SHP77 treated with DMSO at 0.1 percent for 48 hours (cell line): ENCODE results near the gene DCBLD2.
"Not testable (repeated sequence)": the region's sequence is repeated elsewhere in the genome, so short reads cannot be mapped to it uniquely, and the experiment has no call there.

Experiments used
- DNase-seq: peaks from one replicate; lab custom pipeline; 2025; lab: John Stamatoyannopoulos, UW

DCBLD2 gene

DNA sequence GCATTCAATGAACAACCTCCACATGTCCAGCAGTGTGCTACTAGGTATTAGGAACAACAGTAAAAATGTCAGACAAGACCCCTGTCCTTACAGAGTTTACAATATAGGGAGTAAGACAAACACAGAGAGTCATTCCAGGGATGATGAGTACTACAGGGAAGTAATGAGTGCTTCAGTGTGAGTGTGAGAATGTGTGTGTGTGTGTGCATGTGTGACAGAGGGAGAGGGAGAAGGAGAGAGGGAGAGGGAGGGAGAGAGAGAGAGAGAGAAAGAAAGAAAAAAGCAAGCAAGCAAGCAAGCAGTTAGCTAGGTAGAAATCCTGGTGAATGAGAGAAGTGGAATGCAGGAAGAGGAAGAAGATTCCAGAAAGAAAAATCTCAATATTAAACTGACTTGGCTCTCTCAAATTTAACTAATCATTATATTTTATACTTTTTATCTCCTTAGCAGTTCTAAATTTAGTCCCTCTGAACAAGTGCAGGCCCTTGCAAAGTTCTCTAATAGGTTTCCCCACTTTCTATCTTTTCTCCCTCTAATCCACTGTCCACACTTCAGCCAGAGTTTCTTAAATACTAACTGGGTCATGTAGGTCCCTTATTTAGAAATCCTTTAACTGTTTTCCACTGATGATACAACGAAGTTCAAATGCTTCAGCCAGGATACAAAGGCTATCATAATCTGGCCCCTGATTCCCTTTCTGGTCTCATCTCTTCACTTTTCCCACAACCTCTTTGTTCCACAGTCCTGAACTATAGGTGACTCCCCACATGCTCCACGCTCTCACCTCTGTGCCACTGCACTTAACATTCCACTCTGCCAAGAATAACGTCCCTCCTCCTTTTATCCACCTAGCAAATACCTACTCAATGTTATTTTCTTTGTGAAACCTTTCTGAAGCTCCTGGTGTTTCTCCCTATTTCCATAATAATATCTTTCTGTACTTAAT is 10.3 kb downstream of the DCBLD2 start:
- DNase-seq = no peak

DNA sequence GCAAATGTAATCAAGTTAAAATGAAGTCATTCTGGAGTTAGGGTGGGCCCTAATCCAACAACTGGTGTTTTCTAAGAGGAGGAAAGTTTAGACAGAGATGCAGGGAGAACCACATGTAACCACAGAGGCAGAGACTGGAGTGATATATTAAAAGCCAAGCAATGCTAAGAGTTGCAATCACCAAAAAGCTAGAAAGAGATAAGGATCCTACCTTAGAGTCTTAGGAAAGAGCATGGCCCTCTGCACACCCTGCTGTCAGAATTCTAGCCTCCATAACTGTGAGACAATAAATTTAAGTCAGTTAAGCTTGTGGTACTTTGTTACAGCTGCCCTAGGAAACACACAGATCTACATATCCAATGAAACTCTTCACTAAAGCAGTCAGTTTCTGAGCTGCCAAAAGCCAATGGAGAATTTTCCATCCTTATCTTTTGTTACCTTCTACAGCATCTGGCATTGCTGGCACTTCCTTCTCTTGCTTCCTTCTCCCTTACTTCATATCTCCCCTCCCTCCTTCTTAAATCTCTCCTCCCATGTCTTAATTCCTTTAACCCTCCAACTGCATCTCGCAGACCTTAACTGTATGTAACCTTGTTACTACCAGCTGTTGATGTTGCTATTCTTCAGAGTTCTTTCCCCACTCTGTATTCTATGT is 11.2 kb downstream of the DCBLD2 start:
- no peak for DNase-seq

DNA sequence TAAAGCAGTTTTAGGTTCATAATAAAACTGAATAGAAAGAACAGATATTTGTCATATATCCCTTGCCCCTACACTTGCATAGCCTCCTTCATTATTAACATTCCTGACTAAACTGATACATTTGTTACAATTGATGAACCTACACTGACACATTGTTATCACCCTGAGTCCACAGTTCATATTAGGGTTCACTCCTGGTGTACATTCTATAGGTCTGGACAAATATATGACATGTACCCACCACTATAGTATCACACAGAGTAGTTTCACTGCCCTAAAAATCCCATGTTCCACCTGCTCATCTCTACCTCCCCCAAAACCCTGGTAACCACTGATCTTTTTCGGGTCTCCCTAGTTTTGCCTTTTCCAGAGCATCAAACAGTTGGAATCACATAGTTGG is 13.8 kb downstream of the DCBLD2 start:
- DNase-seq = no peak

DNA sequence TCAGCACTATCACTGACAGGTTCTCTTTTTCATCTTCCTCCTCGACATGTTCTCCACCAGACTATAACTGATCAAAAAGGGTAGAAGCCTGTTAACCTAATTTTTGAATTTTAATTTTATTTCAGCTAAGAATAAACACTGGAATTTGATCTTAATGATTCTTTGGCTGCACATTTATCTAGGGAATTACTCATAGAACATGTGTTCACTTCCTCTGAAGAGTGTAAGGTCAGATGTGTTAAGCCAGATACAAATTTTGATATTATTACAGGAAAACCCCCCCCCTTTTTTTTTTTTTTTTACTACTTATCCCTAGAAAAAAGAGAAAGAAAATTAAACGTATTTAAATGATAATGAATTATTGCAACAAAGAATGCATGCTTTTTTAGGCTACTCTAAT is 15.0 kb downstream of the DCBLD2 start:
- DNase-seq = no peak

DNA sequence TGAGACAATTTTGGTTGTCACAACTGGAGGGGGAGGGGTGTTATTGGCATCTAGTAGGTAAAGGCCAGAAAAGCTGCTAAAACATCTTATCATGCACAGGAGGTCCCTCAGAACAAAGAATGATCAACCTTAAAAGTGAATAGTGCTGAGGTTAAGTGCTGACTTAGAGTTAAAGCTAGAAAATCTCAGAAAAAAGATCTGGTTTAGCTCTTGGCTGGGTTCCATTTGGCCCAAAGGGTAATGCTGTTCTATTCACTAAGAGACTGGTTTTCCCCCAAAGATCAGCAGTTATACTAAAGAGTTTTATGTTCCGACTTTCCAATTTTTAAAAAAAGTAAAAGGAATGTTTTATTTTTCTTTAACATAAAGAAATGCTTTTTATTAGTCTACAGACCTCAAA is 15.6 kb downstream of the DCBLD2 start:
- DNase-seq = no peak

DNA sequence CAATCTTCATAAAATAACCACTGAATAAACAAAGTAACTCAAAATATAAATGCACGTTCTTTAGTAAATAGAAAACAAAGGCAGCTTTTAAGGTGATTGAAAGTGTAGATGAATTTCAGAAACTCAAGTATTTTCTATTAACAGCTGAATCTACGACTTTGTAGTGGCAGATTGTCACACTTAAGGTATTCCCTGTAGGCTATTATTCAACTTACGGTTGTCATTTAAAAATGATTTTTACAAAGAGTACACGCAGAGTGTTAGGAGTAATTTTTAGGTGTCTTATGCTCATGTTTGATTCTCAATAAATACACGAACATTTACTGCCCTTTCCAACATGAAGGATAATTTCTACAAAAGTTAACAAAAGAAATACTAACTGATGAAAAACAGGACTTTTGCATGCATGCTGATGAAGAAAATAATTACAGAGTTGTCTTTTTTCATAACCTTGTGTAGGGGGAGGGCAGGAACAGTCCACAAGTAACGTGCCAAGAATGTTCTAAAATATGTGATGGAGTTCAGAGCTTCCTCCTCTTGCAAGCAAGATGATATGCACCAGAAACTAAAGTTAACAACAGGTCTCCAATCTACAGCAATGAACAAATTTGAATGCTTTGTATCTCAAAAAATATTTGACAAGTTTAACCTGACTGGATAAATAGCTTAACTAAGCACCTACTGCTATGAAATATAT is 16.7 kb downstream of the DCBLD2 start:
- no peak for DNase-seq

DNA sequence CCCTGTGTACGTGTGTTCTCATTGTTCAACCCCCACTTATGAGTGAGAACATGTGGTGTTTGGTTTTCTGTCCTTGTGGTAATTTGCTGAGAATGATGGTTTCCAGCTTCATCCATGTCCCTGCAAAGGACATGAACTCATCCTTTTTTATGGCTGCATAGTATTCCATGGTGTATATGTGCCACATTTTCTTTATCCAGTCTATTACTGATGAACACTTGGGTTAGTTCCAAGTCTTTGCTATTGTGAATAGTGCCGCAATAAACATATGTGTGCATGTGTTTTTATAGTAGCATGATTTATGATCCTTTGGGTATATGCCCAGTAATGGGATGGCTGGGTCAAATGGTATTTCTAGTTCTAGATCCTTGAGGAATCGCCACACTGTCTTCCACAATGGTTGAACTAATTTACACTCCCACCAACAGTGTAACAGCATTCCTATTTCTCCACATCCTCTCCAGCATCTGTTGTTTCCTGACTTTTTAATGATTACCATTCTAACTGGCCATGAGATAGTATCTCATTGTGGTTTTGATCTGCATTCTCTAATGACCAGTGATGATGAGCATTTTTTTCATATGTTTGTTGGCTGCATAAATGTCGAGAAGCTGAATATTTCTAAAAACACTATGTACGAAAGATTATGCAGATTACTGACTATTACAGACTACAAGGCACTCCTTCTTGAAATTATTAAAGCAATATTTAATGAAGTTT is 18.7 kb downstream of the DCBLD2 start:
- not testable (repeated sequence) for DNase-seq

DNA sequence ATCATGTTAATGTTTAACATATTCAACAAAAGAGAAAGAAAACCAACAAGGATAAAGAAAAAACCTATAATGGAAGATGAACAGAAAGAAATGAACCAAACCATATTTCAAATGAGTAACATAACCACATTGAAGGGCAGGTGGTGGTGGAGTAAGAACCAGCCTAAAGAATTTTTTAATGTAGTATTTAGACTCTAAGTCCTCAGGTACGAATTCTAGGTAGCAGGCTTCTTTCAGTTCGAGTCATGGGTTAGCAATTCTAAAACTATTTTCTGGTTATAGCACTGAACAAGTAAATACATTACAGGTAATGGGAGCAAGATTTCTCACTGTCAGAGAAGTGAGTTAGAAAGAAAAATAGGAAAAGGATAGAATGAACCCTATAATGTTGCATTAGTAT is 24.4 kb downstream of the DCBLD2 start:
- no peak for DNase-seq

DNA sequence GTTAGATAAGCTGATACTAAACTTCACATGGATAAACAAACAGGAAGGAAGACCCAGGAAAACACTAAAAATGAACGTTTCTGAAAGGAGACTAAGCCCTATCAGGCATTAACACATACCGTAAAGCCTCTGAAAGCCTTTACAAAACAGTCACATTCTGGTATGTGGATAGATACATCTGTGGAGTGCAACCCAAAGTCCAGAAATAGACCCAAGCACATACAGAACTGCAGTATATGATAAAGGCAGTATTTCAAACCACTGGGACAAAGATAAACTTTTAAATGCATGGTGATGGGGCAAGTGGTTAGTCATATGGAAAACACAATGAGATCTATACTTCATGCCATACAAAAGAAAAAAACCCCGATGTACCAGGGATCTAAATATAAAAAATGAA is 26.0 kb downstream of the DCBLD2 start:
- no peak for DNase-seq

DNA sequence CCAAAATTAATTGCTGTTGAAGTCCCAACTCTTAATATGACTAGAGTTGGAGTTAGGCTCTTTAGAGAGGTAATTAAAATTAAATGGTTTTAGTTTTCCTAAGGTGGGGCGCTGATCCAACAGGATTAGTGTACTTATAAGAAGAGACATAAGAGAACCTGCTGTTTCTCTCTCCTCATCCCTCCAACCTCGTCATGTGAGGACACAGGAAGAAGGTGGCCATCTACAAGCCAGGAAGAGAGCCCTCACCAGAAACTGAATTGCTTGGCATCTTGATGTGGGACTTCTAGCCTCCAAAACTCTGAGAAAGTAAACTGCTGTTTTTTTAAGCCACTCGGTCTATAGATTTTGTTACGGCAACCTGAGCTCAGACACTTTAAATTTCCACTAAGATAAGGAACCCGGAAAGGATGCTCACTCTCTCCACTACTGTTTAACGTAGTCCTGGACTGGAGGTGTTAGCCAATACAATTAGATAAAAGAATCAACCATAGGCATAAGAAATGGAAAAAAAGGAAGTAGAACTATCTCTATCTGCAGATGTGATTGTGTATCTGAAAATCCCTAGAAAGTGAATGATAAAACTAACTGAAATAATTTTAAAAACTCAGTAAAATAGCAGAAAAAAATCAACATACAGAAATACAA is 26.8 kb downstream of the DCBLD2 start:
- DNase-seq = no peak

DNA sequence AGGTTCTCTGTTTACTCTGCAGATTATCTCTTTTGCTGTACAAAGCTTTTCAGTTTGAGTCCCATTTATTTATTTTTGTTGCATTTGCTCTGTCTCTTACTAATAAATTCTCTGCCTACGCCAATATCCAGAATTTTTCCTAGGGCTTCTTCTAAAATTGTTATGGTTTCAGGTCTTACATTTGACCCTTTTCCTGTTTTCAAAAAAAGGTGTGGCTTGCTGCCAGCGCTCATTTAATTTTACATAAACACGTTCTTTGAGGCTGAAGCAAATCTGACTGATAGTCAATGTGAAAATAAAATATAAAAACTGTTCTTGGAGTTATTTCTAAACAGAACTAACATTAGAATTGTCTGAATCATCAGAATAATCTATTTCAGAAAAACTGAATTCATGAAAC is 32.1 kb downstream of the DCBLD2 start:
- no peak for DNase-seq

DNA sequence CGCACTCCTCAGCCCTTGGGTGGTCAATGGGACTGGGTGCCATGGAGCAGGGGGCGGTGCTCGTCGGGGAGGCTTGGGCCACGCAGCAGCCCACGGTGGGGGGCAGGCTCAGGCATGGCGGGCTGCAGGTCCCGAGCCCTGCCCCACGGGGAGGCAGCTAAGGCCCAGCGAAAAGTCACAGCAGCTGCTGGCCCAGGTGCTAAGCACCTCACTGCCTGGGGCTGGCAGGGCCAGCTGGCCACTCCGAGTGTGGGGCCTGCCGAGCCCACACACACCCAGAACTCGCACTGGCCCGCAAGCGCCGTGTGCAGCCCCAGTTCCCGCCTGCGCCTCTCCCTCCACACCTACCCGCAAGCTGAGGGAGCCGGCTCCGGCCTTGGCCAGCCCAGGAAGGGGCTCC is 43.5 kb downstream of the DCBLD2 start:
- not testable (repeated sequence) for DNase-seq

DNA sequence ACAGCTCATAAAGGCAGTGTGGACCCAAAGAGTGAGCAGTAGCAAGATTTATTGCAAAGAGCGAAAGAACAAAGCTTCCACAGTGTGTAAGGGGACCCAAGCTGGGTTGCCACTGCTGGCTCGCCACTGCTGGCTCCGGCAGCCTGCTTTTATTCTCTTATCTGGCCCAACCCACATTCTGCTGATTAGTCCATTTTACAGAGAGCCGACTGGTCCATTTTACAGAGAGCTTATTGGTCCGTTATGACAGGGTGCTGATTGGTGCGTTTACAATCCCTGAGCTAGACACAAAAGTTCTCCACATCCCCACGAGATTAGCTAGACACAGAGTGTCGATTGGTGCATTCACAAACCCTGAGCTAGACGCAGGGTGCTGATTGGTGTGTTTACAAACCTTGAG is 44.2 kb downstream of the DCBLD2 start:
- DNase-seq = not testable (repeated sequence)

DNA sequence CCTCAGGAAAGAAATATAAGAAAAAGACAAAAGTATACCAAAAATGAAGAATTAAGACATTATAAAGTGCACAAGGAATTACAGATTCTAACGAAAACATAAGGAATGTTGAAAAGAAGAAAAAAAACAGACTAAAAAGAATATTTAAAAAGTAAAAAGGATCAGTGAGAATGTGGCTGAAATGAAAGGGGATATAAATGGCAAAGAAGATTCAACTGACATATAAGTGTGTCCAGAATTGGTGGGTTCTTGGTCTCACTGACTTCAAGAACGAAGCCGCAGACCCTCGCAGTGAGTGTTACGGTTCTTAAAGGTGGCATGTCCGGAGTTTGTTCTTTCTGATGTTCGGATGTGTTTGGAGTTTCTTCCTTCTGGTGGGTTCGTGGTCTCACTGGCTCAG is 44.8 kb downstream of the DCBLD2 start:
- DNase-seq = no peak

DNA sequence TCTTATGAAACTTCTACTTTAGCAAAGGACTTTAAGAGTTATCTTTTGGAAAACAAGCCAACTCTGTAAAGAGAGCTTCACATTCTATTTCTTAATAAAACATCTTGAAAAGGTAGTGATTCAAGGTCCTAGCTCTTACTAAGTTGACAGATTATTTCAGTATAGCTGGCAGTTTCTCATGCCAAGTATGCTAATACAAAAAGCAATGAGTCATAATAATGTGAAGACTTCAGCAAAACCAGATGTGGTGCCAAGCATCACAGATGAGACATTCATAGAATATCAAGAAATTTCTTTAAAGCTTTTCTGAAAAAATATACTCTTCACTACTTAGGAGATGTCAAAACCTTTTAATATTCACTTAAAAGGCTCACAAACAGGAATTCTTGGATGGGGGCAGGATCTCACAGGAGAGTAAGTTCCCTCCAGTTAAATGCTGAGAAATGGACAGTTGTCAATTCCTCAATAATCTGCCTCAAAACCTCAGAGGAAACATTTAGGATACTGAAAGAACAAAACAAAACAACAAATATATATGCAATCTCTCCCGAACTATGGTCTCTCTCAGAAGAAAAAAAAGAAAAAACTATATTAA is 45.6 kb downstream of the DCBLD2 start:
- no peak for DNase-seq

DNA sequence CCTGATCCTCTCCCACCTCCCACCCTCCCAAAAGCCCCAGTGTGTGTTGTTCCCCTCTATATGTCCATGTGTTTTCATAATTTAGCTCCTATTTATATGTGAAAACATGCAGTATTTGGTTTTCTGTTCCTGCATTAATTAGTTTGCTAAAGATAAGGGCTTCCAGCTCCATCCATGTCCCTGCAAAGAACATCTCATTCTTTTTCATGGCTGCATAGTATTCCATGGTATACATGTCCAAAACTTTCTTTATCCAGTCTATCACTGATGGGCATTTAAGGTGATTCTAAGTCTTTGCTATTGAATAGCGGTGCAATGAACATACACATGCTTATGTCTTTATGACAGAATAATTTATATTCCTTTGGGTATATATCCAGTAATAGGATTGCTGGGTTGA is 53.4 kb downstream of the DCBLD2 start:
- no peak for DNase-seq

DNA sequence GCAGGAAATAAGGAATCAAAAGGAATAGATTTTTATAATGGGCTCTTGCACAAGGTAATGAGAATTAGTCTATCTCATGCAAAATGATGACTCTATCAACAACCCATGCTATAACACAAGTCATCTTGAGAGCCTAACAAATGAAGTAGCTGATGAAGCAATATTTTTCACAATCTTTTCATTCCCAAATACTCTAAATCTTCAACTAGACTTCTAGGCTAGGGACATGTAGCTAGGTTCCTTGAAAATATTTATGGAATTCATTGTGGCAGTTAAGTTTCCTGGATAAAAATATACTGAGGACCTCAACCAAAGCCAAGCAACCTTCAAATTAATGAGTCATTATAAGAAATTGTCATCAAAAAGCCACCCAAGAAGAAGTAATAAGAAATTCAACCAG is 55.4 kb downstream of the DCBLD2 start:
- DNase-seq = no peak

DNA sequence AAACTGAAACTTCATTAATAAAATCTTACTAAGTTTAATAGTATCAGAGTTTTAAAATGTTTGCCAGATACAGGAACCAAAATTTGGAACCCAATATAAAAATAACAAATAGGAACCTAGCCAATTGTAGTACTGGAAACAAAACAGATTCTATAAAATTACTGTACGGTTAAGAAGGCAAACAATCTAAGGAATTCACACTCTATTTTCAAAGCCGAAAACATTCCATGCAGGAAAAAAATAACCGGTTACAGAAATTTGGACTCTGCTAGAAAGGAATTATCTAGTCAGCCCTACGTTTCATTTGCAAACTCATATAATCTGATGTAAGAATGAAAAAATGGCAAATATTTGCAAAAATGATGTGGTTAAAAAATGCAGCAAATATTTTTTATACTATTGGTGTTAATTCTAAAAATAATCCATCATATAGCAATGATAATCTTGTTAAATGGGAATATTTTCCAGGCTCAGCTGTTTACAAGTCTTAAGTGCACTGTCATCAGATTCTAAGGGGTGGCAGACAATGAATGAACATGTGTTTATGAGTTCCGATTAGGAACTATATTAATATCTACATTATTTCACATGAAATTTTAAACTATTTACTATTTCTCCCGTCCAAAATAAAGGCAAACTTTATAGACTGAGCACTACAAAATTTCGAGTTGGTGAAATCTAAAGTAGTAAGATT is 58.1 kb downstream of the DCBLD2 start:
- DNase-seq = no peak

DNA sequence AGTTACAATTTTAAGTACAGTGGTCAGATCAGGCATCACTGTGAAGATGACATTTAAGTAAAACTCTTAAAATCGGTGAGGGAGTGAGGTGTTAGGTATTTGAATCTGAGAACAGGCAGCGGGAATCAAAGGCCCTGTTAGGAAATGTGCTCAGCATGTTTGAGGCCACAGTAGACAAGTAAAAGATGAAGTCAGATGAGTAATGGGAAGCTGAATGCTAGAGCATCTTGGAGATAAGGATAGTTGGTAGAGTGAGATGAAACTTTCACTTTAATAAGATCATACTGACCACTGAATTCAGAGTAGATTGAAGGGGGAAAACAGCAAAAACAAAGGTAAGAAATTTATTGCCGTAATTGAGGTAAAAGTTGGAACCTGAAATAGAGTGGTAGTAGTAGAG is 61.6 kb downstream of the DCBLD2 start:
- DNase-seq = no peak

DNA sequence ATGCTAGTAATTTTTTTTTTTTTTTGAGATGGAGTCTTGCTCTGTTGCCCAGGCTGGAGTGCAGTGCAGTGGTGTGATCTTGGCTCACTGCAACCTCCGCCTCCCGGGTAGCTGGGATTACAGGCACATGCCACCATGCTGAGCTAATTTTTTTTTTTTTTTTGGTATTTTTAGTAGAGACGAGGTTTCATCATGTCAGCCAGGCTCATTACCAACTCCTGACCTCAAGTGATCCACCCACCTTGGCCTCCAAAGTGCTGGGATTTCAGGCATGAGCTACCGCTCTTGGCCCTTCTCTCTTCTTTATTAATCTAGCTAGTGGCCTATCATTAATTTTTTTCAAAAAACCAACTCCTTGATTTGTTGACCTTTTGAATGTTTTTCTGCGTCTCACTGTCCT is 70.4 kb downstream of the DCBLD2 start:
- not testable (repeated sequence) for DNase-seq
